HEK293T (cell line): Measurements from ENCODE around the gene TMEM156.
"Not testable (repeated sequence)": the region's sequence is repeated elsewhere in the genome, so short reads cannot be mapped to it uniquely, and the experiment has no call there.

Experiments used
- CTCF ChIA-PET: fragments of 350-600 bp; formaldehyde crosslinking; extraction: SDS; loops from one replicate; lab custom pipeline; 2021; ENCODE audit warnings: antibody characterized with exemption, inconsistent platforms; lab: Yijun Ruan, JAX
- POLR2A ChIA-PET: fragments of 350-600 bp; formaldehyde crosslinking; extraction: SDS; loops from one replicate; lab custom pipeline; 2020; ENCODE audit warnings: antibody characterized with exemption, inconsistent platforms; lab: Yijun Ruan, JAX
- DNase-seq: peaks from one replicate; pipeline ENCODE4 v3.0.0; 2012; ENCODE audit warnings: mixed read lengths; ENCODE audit errors: extremely low spot score
- ARNT ChIP-seq: fragments of 450-650 bp; IDR thresholded peaks from 2 replicates; pipeline ENCODE4 v1.6.1; 2017; ENCODE audit warnings: mild to moderate bottlenecking
- BHLHE40 ChIP-seq: fragments of 450-650 bp; IDR thresholded peaks from 2 replicates; pipeline ENCODE4 v1.6.1; 2016; ENCODE audit warnings: mild to moderate bottlenecking, moderate library complexity, borderline replicate concordance
- CTBP1 ChIP-seq: fragments of 450-650 bp; IDR thresholded peaks from 2 replicates; pipeline ENCODE4 v1.6.1; 2016; ENCODE audit warnings: borderline replicate concordance
- ELF4 ChIP-seq: fragments of 450-650 bp; IDR thresholded peaks from 2 replicates; pipeline ENCODE4 v1.6.1; 2017; ENCODE audit warnings: antibody characterized with exemption
- FOXA1 ChIP-seq: fragments of 450-650 bp; IDR thresholded peaks from 2 replicates; pipeline ENCODE4 v1.6.1; 2016; ENCODE audit warnings: mild to moderate bottlenecking
- FOXK2 ChIP-seq: fragments of 450-650 bp; IDR thresholded peaks from 2 replicates; pipeline ENCODE4 v1.6.1; 2016; ENCODE audit warnings: mild to moderate bottlenecking
- FOXM1 ChIP-seq: fragments of 450-650 bp; IDR thresholded peaks from 2 replicates; pipeline ENCODE4 v1.6.1; 2017; ENCODE audit warnings: mild to moderate bottlenecking, borderline replicate concordance
- HDGF ChIP-seq: fragments of 450-650 bp; IDR thresholded peaks from 2 replicates; pipeline ENCODE4 v1.6.1; 2017; ENCODE audit warnings: antibody characterized with exemption, borderline replicate concordance
- L3MBTL2 ChIP-seq: fragments of 450-650 bp; conservative IDR thresholded peaks from 2 replicates; pipeline ENCODE4 v1.6.1; 2016; ENCODE audit warnings: mild to moderate bottlenecking
- LEF1 ChIP-seq: fragments of 450-650 bp; IDR thresholded peaks from 2 replicates; pipeline ENCODE4 v1.6.1; 2017; ENCODE audit warnings: mild to moderate bottlenecking, borderline replicate concordance
- NFRKB ChIP-seq: fragments of 450-650 bp; IDR thresholded peaks from 2 replicates; pipeline ENCODE4 v1.6.1; 2016; ENCODE audit warnings: mild to moderate bottlenecking, moderate library complexity
- PKNOX1 ChIP-seq: fragments of 450-650 bp; IDR thresholded peaks from 2 replicates; pipeline ENCODE4 v1.6.1; 2016
- SP1 ChIP-seq: fragments of 450-650 bp; IDR thresholded peaks from 2 replicates; pipeline ENCODE4 v1.6.1; 2017
- SUZ12 ChIP-seq: fragments of 450-650 bp; IDR thresholded peaks from 2 replicates; pipeline ENCODE4 v1.6.1; 2016; ENCODE audit warnings: mild to moderate bottlenecking
- TARDBP ChIP-seq: fragments of 450-650 bp; IDR thresholded peaks from 2 replicates; pipeline ENCODE4 v1.6.1; 2016
- ZNF384 ChIP-seq: fragments of 450-650 bp; IDR thresholded peaks from 2 replicates; pipeline ENCODE4 v1.6.1; 2016

Gene TMEM156

DNA sequence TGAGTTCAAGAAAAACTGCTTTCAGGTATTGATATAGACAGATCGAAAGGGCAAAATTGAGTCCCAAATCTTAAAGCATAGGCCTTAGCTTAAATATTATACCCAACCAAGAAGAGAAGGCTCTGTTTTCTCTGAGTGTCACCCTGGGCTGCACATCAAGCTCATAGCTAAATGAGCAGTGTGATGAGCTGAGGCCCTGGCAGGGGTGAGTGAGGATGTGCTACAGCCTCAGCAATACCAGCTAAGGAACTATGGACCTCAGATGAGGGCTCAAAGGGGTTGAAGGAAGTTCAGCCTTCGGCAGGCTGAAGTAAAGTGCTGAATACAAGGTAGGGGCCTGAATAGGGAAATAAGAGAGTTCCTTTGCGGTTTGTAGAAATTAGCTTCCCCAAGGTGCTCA, 85.3 kb downstream of the TMEM156 start:
- no peak for TF ChIP-seq LEF1
- no peak for TF ChIP-seq BHLHE40
- no peak for TF ChIP-seq L3MBTL2
- no peak for TF ChIP-seq CTBP1
- TF ChIP-seq NFRKB = no peak
- no peak for TF ChIP-seq PKNOX1
- no peak for TF ChIP-seq TARDBP
- no peak for TF ChIP-seq ZNF384
- no peak for TF ChIP-seq HDGF
- no peak for TF ChIP-seq FOXA1
- TF ChIP-seq SUZ12 = no peak
- TF ChIP-seq ELF4 = no peak
- TF ChIP-seq FOXK2 = no peak
- no peak for TF ChIP-seq ARNT
- ChIA-PET POLR2A (no interaction called here), CTCF (no interaction called here)
- no peak for DNase-seq

GRCh38 chr4:38944440-38944839, 87.8 kb downstream of the TMEM156 start:
- POLR2A ChIA-PET = no interaction called here
- TF ChIP-seq ELF4 (no peak), FOXA1 (no peak), SUZ12 (no peak), BHLHE40 (no peak), ZNF384 (no peak), NFRKB (no peak), LEF1 (no peak), SP1 (no peak), L3MBTL2 (no peak), FOXK2 (no peak), FOXM1 (no peak), ARNT (no peak), PKNOX1 (no peak), HDGF (no peak), TARDBP (no peak), CTBP1 (no peak)
- CTCF ChIA-PET = no interaction called here
- DNase-seq = no peak

GRCh38 chr4:38943343-38943742, 88.9 kb downstream of the TMEM156 start:
- POLR2A ChIA-PET = no interaction called here
- CTCF ChIA-PET = no interaction called here
- no peak for DNase-seq
- no peak for TF ChIP-seq ZNF384
- TF ChIP-seq L3MBTL2 = no peak
- no peak for TF ChIP-seq HDGF
- TF ChIP-seq SUZ12 = no peak
- no peak for TF ChIP-seq SP1
- TF ChIP-seq CTBP1 = no peak
- no peak for TF ChIP-seq TARDBP
- no peak for TF ChIP-seq FOXK2
- no peak for TF ChIP-seq NFRKB
- TF ChIP-seq FOXA1 = no peak
- no peak for TF ChIP-seq ELF4

- DNase-seq, POLR2A ChIA-PET, CTCF ChIA-PET: not testable (repeated sequence)
Measured at GRCh38 chr4:38941906-38942305, 90.3 kb downstream of the TMEM156 start.

DNA sequence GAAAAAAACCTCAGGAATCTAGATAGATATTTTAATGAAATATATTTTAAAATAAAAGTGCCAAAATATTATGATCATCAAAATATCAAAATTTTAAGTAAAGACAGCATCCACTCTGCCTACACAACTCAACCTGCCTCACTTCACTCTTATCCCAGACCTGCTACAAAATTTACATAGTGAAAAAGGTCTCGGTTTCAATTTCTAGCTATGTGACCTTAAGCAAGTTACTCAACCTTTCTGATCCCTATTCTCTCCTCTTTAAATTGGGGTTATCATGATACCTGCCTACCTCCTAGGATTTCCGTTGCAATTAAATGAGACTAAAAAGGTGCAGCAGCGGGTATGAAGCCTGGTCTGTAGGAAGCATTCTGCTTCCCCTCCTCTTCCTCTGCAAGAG, 91.7 kb downstream of the TMEM156 start:
- POLR2A ChIA-PET = no interaction called here
- no peak for TF ChIP-seq FOXK2
- TF ChIP-seq PKNOX1 = no peak
- no peak for TF ChIP-seq ELF4
- TF ChIP-seq HDGF = no peak
- TF ChIP-seq NFRKB = no peak
- no peak for TF ChIP-seq FOXM1
- TF ChIP-seq TARDBP = no peak
- no peak for TF ChIP-seq SP1
- CTCF ChIA-PET = no interaction called here
- DNase-seq = no peak

DNA sequence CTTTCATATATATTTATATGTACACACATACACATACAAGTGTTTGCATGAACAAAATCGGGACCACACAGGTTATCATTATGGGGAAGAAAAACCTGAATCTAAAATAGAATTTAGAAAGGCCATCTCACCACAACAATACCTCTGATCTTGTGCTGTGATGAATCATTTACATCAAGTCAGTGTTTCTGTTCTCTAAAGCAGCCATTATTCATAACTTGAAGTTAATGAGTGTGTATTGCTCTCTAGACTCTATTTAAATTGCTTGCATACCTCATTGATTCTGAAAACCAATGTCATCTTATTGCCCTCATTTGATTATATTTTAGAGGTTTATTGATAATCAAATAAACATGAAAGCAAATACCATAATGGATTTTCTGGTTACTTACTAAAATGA, 93.0 kb downstream of the TMEM156 start:
- ChIA-PET CTCF (no interaction called here), POLR2A (no interaction called here)
- no peak for DNase-seq
- TF ChIP-seq FOXK2 (no peak), CTBP1 (no peak), HDGF (no peak), NFRKB (no peak), ZNF384 (no peak), ARNT (no peak), TARDBP (no peak), BHLHE40 (no peak)

GRCh38 chr4:38935391-38936073, 96.7 kb downstream of the TMEM156 start:
- ChIA-PET CTCF (interaction anchor here (0.6 kb wide), 1 partner anchor 199 kb away, joined by 3 read pairs; no protein-coding TSS in a partner anchor), POLR2A (no interaction called here)
- TF ChIP-seq FOXK2 = no peak
- TF ChIP-seq ARNT = no peak
- TF ChIP-seq ELF4 = no peak
- TF ChIP-seq PKNOX1 = no peak
- no peak for TF ChIP-seq BHLHE40
- TF ChIP-seq HDGF = no peak
- no peak for TF ChIP-seq ZNF384
- TF ChIP-seq CTBP1 = no peak
- no peak for TF ChIP-seq L3MBTL2
- TF ChIP-seq SUZ12 = no peak
- TF ChIP-seq SP1 = no peak
- TF ChIP-seq TARDBP = no peak
- DNase-seq = no peak
